ENCODE measurements around the gene SPP1. TPM values are rescaled to one million over a fixed set of nuclear protein-coding genes. Genes with fewer than 3 reads are reported as not detected.
"Not testable (repeated sequence)": the region's sequence is repeated elsewhere in the genome, so short reads cannot be mapped to it uniquely, and the experiment has no call there.

Gene SPP1
- total RNA-seq, 1 donor from 2014 or later, result 375 TPM

DNA sequence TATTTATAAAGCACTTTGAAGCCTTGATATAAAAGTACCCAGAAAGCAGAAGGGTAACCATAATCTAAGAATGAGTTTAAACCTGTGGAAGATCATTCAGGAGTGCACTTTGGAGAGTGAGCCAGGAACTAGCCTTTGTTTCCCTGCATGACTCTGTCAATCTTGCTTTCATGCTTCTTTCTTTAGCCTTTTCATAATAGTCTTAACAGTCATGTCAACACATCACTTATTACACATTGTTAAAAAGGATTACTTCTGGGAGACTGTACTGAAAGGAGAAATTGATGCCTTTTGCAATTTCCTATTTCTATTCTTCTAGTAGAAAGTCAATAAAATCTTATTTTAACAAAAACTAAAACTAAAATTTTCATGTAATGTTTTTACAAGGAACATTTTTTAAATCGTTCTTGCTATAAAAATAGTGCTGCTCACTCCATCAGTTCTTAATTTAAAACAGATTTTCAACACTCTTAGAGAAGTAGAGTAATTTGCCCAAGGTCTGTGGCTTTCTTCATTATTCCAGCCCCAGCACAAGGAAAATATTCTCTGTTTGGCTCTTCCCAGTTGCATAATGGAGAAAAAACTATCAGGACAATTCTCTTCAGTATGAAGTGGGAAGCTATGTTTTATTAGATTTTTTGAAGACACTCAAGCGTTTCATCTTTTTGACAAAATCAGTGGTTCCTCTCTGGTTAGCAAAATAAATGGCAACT is 35.4 kb upstream of the SPP1 start:
- Mint-ChIP-seq H3K27ac (no peak overlapping the region), H3K4me1 (ENCODE audit: unreplicated experiment) (peaks cover 17% of the 10 kb centered on the region), H3K36me3 (no peaks in the 10 kb centered on the region), H3K4me3 (no peak overlapping the region), H3K27me3 (no peaks in the 10 kb centered on the region), H3K9me3 (peaks cover 14% of the 10 kb centered on the region)
- DNase-seq (ENCODE audit: extremely low spot score, unreplicated experiment), result no peak
- TF ChIP-seq, protein P1, sequence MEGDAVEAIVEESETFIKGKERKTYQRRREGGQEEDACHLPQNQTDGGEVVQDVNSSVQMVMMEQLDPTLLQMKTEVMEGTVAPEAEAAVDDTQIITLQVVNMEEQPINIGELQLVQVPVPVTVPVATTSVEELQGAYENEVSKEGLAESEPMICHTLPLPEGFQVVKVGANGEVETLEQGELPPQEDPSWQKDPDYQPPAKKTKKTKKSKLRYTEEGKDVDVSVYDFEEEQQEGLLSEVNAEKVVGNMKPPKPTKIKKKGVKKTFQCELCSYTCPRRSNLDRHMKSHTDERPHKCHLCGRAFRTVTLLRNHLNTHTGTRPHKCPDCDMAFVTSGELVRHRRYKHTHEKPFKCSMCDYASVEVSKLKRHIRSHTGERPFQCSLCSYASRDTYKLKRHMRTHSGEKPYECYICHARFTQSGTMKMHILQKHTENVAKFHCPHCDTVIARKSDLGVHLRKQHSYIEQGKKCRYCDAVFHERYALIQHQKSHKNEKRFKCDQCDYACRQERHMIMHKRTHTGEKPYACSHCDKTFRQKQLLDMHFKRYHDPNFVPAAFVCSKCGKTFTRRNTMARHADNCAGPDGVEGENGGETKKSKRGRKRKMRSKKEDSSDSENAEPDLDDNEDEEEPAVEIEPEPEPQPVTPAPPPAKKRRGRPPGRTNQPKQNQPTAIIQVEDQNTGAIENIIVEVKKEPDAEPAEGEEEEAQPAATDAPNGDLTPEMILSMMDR (conservative IDR thresholded peaks at IDR 0.05), result no peak

DNA sequence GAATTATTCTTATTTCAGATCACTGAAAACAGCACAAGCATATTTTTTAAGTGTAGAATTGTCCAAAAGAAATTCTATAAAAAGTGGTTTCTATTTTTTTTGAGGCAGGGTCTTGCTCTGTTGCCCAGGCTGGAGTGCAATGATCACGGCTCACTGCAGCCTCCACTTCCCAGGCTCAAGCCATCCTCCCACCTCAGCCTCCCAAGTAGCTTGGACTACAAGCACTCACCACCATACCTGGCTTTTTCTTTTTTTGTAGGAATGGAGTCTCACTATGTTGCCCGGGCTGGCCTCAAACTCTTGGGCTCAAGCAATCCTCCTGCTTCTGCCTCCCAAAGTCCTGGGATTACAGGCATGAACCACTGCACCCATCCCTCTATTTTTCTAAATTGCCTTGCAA is 34.7 kb upstream of the SPP1 start:
- peak overlapping the region; percentile 42 for H3K27ac Mint-ChIP-seq
- peak overlapping the region; percentile 53 for H3K4me3 Mint-ChIP-seq
- peaks cover 14% of the 10 kb centered on the region for H3K9me3 Mint-ChIP-seq
- DNase-seq (ENCODE audit: extremely low spot score, unreplicated experiment); H3K36me3 Mint-ChIP-seq; H3K27me3 Mint-ChIP-seq: not testable (repeated sequence)
- H3K4me1 Mint-ChIP-seq (ENCODE audit: unreplicated experiment), result peaks cover 17% of the 10 kb centered on the region

DNA sequence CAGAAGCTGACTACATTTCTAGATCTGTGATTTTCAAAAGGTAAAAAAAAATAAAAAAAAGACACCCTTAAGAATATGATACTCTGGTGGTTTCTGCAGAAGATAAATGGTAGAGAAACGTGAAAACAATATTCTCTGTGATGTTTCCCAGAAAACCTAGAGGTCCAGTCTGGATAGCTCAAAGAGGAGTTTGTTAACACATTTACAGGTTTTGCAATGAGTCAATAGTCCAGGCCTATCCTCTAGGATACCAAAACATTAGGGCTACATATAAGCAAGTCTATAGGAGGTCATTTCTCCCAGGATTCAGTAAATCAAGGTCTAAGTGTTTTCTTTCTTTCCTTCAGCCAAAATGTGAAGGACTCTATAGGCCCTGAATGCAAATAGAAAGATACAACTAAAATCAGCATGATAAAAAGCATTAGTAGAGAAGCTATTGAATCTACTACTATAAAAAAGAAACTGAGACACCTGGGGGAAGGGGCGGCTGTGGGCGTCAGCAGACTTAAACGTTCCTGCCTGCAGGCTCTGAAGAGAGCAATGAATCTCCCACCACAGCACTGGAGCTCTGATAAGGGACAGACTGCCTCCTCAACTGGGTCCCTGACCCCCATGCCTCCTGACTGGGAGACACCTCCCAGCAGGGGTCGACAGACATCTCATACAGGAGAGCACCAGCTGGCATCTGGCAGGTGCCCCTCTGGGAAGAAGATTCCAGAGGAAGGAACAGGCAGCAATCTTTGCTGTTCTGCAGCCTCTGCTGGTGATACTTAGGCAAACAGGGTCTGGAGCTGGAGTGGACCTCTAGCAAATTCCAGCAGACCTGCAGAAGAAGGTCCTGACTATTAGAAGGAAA is 33.7 kb upstream of the SPP1 start:
- no peaks in the 10 kb centered on the region for H3K36me3 Mint-ChIP-seq
- H3K4me1 Mint-ChIP-seq (ENCODE audit: unreplicated experiment), result peaks cover 17% of the 10 kb centered on the region
- H3K4me3 Mint-ChIP-seq, result peak overlapping the region; percentile 53
- H3K27ac Mint-ChIP-seq, result peak overlapping the region; percentile 42
- H3K27me3 Mint-ChIP-seq, result no peaks in the 10 kb centered on the region
- no peak for DNase-seq (ENCODE audit: extremely low spot score, unreplicated experiment)
- TF ChIP-seq, protein P1 (conservative IDR thresholded peaks at IDR 0.05), result no peak
- peaks cover 14% of the 10 kb centered on the region for H3K9me3 Mint-ChIP-seq

DNA sequence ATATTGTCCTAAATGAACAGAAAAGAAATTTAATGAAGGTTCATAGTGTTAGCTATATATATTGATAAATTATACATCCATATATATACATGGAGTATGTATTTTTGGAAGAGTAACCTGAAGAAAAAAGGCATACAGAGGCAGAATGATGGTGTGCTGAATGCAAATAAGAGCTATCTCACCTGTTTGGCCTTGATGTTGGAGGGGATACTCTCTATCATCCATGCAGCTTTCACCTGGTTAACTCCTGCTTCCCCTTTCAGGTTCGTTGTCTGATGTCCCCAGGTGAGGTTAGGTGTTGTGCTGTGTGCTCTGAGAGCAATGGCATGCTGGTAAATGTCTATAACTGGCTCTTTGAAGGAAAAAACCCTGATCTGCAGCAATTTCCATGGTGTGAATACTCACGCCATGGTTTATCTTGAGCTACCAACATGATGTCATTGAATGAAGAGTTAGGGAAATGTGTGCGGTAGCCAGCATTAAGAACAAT is 31.8 kb upstream of the SPP1 start:
- H3K36me3 Mint-ChIP-seq, result no peaks in the 10 kb centered on the region
- DNase-seq (ENCODE audit: extremely low spot score, unreplicated experiment), result no peak
- TF ChIP-seq, protein P1 (conservative IDR thresholded peaks at IDR 0.05), result no peak
- H3K4me1 Mint-ChIP-seq (ENCODE audit: unreplicated experiment), result peaks cover 17% of the 10 kb centered on the region
- no peaks in the 10 kb centered on the region for H3K27me3 Mint-ChIP-seq
- peaks cover 6% of the 10 kb centered on the region for H3K9me3 Mint-ChIP-seq
- no peak overlapping the region for H3K4me3 Mint-ChIP-seq
- H3K27ac Mint-ChIP-seq, result no peak overlapping the region

DNA sequence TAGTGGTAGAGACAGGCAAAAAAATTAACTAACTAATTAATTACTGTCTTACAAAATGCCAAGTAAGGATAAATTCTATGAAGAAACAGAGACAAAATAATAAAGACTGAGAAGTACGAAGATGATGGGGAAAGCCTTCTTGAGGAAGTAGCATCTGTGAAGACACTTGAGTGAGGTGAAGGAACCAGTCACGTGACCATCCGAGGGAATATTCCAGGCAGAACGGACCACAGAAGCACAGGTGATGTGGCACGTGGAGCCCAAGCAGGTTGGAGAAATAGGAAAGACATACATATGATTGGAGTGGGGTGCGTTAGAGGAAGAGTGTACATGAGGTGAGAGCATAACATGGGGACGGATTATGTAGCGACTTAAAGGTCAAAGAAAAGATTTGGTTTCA is 30.5 kb upstream of the SPP1 start:
- no peaks in the 10 kb centered on the region for H3K36me3 Mint-ChIP-seq
- DNase-seq (ENCODE audit: extremely low spot score, unreplicated experiment), result no peak
- H3K4me3 Mint-ChIP-seq, result no peak overlapping the region
- H3K9me3 Mint-ChIP-seq, result peaks cover 6% of the 10 kb centered on the region
- peaks cover 15% of the 10 kb centered on the region for H3K4me1 Mint-ChIP-seq (ENCODE audit: unreplicated experiment)
- H3K27me3 Mint-ChIP-seq, result no peaks in the 10 kb centered on the region
- no peak overlapping the region for H3K27ac Mint-ChIP-seq
- TF ChIP-seq, protein P1 (conservative IDR thresholded peaks at IDR 0.05), result no peak

DNA sequence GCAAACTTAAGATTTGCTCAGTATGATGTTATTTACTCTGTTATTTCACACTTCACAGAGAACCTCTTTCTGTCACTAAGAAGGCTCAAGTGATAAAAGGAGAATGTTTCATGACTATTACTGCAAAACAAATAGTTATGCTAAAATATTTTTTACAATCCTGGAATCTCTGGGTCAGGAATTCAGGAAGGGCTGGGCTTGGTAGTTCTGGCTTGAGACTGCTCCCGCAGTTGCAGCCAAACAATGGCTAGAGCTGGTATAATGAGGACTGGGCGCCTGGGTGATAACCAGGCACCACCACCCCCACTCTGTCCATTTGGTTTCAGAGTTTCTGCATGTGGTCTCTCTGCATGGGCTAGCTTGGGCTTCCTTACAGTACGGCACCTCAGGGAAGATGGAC is 28.7 kb upstream of the SPP1 start:
- no peak for DNase-seq (ENCODE audit: extremely low spot score, unreplicated experiment)
- no peaks in the 10 kb centered on the region for H3K27me3 Mint-ChIP-seq

More for the DNA sequence above, 28.7 kb upstream of the SPP1 start:
- Mint-ChIP-seq H3K4me3 (no peak overlapping the region), H3K9me3 (peaks cover 6% of the 10 kb centered on the region), H3K36me3 (no peaks in the 10 kb centered on the region), H3K4me1 (ENCODE audit: unreplicated experiment) (peaks cover under 1% of the 10 kb centered on the region), H3K27ac (no peak overlapping the region)
- TF ChIP-seq, protein P1 (conservative IDR thresholded peaks at IDR 0.05), result no peak

Measured in type B pancreatic cell (in vitro differentiated cells).